Activated CD4-positive, CD25-positive, alpha-beta regulatory T cell treated with anti-CD3 and anti-CD28 coated beads, Interleukin-2, amount 50 U/mL, for 24 hours (primary cell): ENCODE data around the gene CTSZ.
A peak's percentile ranks its signal among the peaks of the same experiment; 100 is the strongest.
"Not testable (repeated sequence)": the region's sequence is repeated elsewhere in the genome, so short reads cannot be mapped to it uniquely, and the experiment has no call there.

Source experiments
- ATAC-seq, 2 donors: fragments of 150-1000 bp; cut with Tn5 transposase; one replicate each; pipeline ENCODE4 v1.10.0; 2021; ENCODE audit warnings: mild to moderate bottlenecking in 1 of 2, moderate library complexity in 1 of 2

The CTSZ gene

DNA sequence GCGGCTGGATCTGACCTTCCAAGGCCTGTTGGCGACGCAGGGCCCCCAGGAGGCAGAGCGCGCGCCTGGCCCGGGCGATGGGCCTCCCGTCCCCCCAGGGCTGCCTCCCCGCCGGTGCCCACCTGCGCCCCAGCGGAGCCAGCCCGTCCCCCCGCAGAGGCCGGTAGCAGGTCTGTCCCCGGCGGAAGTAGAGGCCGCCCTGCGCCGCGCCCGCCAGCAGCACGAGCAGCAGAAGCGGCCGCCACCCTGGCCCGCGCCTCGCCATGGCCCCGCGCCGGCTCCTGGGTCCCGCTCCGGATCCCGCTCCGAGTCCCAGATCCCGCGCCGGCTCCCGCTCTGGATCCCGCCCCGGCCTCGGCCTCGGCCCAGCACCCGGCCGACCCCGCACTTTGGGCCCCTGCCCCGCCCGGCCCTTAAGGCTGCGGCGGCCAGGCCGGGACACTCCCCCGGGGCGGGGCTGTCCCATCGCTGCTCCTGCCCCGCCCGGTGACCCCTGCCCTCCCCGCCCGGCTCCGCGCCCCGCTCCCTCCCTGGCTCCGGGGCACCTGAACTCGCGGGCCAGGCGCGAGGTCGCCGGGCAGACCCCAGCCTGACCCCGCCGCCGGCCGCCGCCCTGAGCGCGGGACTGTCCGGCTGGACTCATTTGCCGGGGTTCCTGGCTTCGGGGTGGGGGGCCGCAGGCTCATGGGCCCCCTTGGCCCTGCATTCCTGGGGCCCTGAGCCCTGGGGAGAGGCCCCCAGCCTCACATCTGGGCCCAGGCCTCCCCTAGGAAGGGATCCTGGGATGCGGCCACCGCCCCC lies at the start of gene CTSZ:
Gene CTSZ (minus strand): TSS at position 391 of the 801 bp plus-strand sequence. CDS start 126 bp downstream, at position 265.
- ATAC-seq = peak; percentile 69 to 74

DNA sequence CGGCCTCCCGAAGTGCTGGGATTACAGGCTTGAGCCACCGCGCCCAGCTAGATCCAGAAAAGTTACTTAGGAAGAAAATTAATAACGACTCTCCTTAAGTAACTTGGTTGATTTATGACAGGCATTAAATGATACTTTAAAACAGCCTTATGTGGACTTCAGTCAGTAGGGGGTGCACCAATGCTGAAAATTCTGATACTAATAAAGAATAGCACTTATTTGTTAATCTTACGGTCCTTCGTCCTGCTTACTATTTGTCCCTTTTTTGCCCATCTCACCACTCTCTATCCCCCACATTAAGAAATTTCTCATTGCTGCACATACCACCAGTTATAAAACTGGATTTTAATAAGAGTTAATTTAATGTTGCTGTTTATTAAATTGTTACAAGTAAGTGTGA lies 48.2 kb upstream of the CTSZ start:
- ATAC-seq = no peak

DNA sequence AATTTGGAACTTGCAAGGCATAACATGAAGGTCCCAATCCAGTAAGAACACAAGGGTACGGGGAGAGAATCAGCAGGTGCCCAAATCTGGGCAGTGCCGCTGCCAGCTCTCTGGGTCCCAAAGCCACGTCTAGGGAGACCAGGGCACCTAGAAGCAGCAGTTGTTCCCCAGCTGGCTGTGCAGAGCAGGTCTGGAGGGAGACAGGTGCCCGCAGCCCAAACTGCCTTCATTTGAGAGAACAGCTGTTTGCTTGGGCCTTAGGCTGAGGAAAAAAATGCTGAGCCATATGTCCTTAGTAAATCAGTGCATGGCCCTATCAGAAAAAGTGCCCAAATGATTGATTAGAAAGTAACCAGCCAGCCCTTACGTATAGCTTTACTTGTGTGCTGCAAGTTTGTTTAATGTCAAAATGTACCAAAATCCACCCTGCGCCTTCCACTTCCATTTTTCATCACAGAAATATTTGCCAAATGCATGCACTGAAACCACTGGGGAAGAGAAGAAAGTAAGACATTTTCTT lies 44.7 kb upstream of the CTSZ start:
- no peak for ATAC-seq

DNA sequence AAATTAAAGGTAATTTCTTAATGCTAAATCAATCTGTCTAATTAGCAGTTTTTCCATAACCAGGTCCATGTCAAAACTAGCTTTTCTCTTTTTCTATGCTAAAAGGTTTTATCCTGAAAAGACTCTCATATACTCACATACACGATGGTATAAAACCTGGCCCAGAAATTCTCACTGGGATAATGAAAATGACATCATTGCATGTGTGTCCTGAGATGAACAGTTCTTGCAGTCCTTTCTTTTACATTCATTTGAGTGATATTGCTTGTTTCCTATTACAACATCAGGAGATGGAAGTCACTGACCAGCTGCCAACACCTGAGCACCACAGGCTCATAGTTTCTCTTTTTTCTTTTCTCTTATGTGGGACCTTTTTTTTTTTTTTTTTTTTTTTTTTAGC lies 43.4 kb upstream of the CTSZ start:
- ATAC-seq = no peak

DNA sequence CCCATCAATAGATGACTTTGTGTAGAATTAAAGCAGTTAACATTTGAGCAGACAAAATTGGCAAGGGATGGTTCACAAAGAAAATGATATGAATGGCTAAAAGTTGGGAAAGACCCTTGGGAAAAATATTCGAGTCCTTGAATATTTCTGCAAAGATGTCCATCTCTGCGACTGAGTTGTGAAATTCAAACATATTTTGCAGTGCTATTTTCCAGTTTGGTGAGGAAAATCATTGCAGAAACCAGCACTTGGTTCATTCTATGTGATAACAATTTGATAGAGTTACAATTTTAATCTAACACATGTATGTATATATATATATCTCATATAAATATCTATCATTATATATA lies 41.6 kb upstream of the CTSZ start:
- no peak for ATAC-seq

DNA sequence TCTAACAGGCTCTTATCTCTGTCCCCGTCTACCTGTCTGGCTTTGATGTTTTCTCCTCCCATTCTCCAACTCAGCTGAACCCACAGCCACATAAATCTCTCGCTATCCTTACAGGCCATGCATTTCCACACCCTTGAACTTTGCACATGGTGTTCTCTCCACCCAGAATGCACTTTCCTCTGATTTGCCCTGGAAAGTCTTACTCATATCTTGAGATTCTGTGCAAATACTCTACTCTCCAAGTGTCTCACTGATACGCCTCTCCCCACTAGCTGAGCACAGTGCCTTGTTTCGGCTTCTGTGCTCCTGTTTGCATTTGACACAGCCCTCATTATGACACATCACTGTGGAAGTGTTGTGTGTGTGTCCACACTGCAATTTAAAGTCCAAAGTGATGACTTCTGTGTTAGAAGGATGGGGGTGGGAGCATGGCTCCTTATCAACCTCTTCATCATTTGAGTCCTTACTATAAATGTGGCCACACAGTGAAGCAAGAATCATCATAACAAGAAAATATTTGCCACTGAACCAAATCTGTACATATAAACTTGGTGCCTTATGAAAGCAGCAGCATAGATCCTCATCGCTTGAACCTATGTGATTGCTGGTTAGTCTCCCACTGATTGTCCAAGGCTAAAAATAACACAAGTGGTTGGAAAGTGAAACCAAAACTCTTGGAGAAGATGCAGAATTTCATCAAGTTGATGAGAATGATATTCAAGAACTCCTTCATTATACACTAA lies 41.1 kb upstream of the CTSZ start:
- peak; percentile 51 to 64 for ATAC-seq

DNA sequence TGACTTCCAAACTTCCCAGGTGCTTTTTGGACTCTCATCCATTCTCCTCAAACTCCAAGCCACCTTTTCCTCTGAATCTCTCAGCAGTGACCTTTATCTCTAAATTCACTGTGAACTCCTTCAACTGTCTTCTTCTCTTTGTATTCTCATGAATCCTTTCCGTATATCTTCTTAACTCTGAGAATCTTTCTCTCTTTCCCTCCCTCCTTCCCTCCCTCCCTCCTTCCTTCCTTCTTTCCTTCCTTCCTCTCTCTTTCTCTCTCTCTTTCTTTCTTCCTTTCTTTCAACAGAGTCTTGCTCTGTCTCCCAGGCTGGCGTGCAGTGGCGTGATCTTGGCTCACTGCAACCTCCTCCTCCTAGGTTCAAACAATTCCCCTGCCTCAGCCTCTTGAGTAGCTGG lies 39.8 kb upstream of the CTSZ start:
- no peak for ATAC-seq

DNA sequence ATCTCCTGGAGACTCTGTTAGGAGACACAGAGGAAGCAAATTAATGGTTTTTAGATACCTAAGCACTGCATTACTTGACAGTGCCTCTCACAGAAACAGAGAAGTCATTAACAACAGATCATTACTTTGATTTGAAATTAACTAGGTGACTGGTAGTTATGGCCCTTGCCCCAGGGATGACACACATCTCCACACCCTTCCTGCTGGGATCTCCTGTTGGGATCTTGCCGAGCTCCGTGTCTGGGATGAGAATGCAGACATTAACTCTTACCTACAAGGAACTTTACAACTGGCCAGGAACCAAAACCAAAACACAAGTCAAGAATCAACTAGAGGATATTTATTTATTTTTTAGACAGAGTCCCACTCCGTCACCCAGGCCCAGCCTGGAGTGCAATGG lies 37.7 kb upstream of the CTSZ start:
- no peak for ATAC-seq

DNA sequence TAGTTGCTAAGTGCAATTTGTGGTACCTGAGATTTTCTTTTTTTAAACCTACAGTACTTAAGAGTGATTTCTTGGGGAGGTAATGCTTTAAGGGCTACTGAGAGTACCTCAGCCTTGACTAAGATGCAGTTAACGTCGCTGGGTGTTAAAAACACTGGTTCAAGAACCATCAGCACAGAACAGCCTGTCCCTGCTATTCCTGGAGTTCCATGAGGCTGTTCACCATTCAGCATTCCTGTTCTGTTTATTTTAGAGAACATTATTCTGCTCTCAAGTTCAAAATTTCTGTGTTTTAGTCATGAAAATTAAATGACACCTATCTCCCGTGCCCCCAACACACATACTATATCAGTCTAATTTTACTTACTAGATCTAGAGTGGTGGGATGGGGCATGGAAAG lies 37.2 kb upstream of the CTSZ start:
- ATAC-seq = no peak

DNA sequence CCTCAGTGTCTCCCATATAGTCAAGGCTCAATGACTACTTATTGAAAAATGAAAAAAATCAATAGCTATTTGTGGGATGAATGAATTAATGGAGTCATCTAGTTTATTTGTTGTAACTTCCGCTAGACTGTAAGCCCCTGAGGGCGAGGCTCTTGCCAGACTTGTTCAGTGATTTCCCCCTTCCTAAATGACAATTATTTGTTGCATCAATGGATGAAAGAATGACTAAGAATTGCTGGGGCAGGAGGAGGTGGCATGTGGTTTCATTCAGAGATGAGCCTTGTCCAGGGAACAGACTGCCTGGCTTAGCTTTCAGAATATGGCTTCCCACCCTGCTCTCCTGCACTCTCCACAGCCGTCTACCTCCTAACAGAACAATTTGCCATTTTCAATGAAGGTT lies 36.6 kb upstream of the CTSZ start:
- ATAC-seq = no peak

DNA sequence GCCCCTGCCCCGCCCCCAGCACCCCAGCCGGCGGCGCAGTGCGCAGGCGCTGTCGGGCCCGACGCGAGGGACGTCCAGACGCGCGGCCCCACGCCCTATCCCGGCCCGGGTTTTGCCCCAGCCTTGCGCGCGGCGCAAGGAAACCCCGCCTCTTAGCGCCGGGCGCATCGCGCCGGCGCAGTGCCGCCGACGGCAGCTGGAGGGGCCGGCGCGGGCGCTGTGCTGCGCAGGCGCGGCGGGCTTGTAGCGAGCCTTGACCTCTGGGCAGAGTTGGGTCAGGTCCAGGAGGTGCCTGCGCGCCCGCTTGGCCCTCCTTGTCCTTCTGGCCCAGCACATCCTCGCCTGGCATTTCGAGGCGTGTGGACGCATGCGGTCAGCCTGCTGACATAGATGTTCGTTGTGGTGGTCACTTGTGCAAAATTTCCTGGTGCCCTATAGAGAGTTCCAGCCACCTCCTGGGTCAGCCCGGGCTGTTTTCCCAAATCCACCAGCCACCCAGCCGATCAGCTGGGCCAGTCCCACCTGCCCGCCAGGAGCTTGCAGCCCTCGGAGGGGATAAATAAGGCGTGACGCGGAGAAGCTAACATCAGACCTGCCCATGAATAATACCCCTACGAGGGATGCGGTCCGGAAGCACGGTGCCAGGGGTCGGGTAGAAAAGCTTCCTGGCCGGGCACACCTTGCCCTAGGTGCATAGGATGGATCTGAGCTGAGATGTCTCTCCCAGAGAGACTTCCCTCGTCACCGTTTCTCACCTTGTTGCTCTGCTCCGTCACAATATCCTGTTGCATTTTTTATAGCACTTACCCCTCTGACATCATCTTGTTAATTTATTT lies 36.0 kb upstream of the CTSZ start:
- ATAC-seq = peak; percentile 96 to 97

DNA sequence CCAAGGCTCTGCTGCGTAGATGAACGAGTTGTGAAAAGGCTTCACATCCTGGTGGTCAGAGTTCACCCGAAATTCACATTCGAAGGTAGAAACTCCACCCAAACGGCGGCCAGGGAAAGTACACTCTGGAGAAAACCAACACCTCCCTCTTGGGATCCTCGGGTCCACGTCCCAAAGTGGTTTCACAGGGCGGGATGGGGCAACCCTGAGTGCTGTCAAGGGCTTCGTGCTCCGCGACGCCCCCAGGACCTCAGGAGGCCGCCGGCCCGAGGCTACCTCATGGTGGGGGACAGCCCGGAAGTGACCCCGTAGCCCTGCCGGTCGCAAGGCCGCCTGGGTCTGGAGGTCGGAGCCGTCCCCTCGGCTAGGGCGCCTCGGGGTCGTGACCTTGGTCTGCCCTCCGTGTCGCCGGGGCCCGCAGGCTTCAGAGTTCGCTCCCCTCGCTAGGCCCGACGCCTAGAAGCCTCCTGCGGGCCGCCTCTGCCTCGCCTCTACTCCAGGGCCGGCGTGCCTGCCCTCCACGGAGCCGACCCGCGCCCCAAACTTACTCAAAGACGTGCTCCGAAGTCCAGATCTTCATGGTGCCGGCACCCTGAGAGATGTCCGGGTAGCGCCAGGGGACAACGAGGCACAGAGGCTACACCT lies 35.2 kb upstream of the CTSZ start, which contains the start of gene PRELID3B:
Gene PRELID3B (minus strand): TSS at position 636 of the 645 bp plus-strand sequence. CDS start 56 bp downstream, at position 580.
- peak; percentile 28 to 32 for ATAC-seq

DNA sequence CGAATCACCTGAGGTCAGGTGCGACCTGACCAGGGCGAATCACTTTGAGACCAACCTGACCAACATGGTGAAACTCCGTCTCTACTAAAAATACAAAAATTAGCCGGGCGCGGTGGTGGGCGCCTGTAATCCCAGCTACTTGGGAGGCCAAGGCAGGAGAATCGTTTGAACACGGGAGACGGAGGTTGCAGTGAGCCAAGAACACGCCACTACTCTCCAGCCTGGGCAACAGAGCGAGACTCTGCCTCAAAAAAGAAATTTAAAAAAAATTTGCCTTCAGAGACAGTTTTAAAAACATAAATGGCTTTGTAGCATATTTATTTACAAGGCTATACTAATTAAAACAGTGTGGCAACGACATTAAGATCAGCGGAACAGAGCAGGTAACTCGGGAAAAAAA lies 34.4 kb upstream of the CTSZ start:
- ATAC-seq = not testable (repeated sequence)

DNA sequence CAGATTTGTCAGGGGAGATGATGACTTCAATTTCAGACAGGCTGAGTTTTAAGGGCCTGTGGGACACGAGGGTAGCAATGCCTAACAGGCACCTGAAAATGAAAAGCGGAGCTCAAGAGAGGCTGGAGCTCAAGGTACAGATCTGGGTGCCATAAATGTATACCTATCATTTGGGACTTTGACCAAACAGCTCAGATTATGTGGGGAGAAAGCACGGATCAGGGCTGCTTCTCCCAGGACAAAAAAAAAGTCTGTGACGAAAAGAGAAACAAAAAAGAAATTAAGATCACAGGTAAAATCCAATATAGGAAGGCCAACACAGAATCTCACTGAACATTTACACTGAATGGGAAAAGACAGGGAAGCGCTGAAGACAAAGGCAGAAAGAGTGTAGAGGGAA lies 33.6 kb upstream of the CTSZ start:
- no peak for ATAC-seq

DNA sequence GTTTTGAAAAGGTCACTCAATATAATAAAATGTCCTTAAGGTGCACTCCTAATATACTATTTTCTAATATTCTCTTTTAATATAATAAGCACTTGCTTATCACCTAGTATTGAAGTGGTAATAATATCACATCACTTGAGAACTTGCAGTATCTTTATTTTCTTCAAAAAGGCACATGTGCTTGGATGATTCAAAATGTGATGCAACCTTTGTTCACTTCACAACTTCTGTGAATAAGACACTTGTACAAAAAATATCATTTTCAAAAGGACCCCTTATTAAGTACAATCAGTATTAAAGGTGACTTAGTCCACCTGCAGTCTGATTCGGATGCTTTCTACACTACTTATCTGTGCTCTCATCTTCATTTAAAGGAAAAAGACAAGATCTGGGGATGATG lies 32.2 kb upstream of the CTSZ start:
- peak in 1 of 2 donors; percentile 4 for ATAC-seq

DNA sequence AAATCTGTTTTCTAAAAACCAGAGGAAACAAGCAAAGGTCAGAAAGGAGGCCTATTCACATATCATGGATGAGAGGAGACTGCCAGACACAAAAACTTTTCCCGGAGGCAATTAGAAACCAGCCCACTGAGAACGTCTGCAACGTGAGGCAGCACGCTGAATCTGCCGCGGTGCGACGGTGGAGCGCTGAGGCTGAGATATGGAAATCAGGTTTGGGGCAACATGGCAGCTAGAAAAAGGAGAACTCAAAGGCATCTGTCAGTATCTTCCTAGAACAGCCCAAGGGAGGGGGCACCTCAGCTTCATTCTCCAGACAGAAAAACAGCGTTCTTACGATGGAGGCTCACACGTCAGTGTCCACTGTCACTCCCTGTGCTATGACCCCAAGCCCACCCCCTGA lies 30.3 kb upstream of the CTSZ start:
- no peak for ATAC-seq

DNA sequence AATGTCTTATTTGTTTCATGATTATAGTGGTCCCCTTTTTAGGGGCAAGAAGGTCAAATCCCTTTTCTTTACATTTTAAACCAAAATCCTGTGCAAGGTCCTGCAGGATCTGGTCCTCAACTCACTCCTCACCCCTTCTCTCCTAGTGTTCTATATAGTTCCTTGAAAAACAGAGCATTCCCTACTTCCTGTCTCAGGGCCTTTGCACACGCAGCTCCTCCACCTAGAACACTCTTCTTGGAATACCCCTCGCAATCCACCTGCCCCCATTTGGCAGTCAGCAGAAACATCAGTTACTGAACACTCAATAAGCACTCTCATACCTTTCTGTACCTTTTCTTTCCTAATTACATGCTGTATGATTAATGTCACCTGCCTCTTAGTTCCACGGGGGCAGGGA lies 28.3 kb upstream of the CTSZ start:
- no peak for ATAC-seq

DNA sequence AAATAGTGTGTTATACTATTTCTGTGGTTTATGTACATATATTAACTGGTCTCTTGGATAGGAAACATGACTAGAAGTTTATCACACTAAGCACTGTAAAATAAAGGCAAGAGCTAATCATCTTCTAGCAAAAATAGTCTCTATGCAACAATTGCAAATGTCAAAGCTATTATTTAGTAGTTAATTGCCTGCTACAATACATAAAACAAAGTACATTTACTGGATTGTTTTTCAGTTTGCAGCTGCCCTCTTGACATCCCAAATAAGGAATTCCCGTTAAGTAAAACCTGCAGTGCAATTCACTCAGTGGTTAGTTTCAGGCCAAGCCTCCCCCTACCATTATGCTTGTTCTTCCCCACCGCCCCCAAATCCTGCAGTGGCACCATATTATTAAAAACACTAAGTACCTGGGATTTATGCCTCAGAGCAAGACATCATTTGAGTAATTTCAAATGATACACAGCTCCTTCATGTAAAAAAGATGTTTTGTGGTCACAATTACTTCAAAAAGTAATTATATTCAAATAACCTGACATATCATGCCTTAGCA lies 26.6 kb upstream of the CTSZ start:
- ATAC-seq = no peak

DNA sequence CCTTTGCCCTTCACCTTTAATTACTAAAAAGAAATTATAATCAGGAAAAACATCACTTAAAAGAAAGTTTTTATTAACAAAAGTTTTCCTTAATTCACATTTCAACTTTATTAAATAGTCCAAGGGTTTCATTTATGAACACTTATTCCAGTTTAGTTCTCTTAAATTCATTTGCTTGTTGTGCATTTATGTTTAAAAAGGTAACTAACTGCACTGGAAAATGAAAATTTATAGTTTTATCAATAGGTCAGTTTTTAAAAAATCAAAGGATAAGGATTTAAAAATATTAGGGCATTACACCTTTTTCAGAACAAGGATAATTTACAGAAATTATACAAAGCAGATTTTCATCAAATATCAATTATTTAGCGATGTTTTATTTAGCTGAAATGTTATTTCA lies 26.0 kb upstream of the CTSZ start:
- no peak for ATAC-seq

DNA sequence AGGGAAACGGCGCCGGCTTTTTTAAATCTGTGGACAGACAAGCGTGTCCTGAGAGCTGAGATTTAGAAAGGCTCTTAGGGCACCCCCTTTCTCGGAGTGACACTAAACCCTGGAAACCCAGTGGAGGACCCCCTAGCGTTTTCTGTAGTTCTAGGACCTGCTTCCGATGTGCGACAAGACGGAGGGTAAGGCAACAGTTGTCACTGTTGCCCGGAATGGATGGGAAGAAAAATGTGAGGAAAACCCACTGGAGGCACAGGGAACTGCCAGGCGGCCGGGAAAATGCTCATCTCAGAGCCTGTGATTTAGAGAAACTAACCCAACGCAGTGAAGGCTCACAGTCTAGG lies 25.6 kb upstream of the CTSZ start:
- peak; percentile 4 to 7 for ATAC-seq

DNA sequence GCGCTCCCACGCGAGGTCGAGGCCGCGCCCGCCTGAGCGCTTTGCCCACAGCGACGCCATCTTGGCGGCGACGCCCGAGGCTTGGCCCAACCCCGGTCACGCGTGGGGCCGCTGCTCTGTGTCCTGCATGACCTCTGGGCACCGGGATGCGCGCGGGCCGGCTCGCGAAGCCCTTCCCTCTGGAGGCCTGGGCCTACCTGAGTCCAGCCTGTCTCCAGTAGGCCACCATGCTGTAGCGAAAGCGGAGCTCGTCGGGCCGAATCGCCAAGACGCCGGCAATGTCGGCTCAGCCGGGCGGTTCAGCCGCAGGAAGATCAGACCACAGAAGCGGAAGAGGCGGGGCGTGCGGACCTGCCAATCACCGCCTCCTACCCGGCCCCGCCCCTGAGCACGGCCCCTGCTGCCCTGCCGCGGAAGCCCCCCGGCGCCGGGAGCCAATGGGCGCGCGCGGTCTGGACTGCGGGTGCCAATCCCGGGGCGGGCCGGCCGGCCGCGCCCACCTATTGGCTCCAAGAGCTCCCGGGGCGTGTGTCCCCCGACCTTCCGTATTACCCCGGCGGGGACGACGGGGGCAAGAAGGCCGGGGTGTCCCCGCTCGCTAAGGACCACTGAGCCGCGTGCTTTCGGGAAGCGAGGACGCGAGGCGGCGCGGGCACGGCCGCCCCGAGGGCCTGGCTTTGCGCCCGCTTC lies 25.1 kb upstream of the CTSZ start, which contains the start of gene ATP5F1E:
Gene ATP5F1E (minus strand): TSS at position 313 of the 690 bp plus-strand sequence. CDS start 84 bp downstream, at position 229.
- ATAC-seq = peak; percentile 96 to 98
